HepG2 (cell line): ENCODE results near the gene AK2. TPM values are rescaled to one million over a fixed set of nuclear protein-coding genes. Genes with fewer than 3 reads are reported as not detected.

Experiments
- CHD4 ChIP-seq: fragments of 200-600 bp; sonication (generic); IDR thresholded peaks from 2 replicates; pipeline ENCODE4 v1.7.0; 2017; ENCODE audit warnings: mild to moderate bottlenecking, low read length, borderline replicate concordance
- HES4 ChIP-seq: sonication (generic); formaldehyde crosslinking; IDR thresholded peaks from 2 replicates; pipeline ENCODE4 v1.9.0; 2021; ENCODE audit warnings: mild to moderate bottlenecking, missing genetic modification reagents, borderline replicate concordance
- IRF2 ChIP-seq: IDR thresholded peaks from 2 replicates; pipeline ENCODE4 v1.6.1; 2018; ENCODE audit warnings: missing genetic modification reagents, missing compliant biosample characterization
- MEIS1 ChIP-seq: sonication (generic); formaldehyde crosslinking; IDR thresholded peaks from 2 replicates; pipeline ENCODE4 v1.9.0; 2021; ENCODE audit warnings: mild to moderate bottlenecking, missing genetic modification reagents, moderate library complexity, borderline replicate concordance
- MIXL1 ChIP-seq: IDR thresholded peaks from 2 replicates; pipeline ENCODE4 v1.6.1; 2016
- MXI1 ChIP-seq: IDR thresholded peaks from 3 replicates; pipeline ENCODE4 v1.6.1; 2012; ENCODE audit warnings: low read depth, low read length, inconsistent platforms, borderline replicate concordance
- PHF21A ChIP-seq: sonication (generic); formaldehyde crosslinking; IDR thresholded peaks from 2 replicates; pipeline ENCODE4 v1.5.0; 2020; ENCODE audit warnings: mild to moderate bottlenecking, missing genetic modification reagents
- POLR2A ChIP-seq, 2 experiments: IDR thresholded peaks; 2 replicates each; pipeline ENCODE4 v1.6.1; 2011; ENCODE audit warnings: low read depth in 2 of 2, low read length in 2 of 2, mild to moderate bottlenecking in 1 of 2, moderate library complexity in 1 of 2; ENCODE audit not compliant: insufficient read depth in 1 of 2
- RFX5 ChIP-seq: IDR thresholded peaks from 2 replicates; pipeline ENCODE4 v1.6.1; 2011; ENCODE audit warnings: low read depth, low read length, improper control_type of control experiment
- SIN3A ChIP-seq: IDR thresholded peaks from 2 replicates; pipeline ENCODE4 v1.6.1; 2011; ENCODE audit warnings: low read depth, mild to moderate bottlenecking, control low read depth, low read length, borderline replicate concordance
- SMARCC2 ChIP-seq: fragments of 450-650 bp; IDR thresholded peaks from 2 replicates; pipeline ENCODE4 v1.6.1; 2017; ENCODE audit warnings: antibody characterized with exemption, mild to moderate bottlenecking
- TRIM24 ChIP-seq: sonication (generic); formaldehyde crosslinking; IDR thresholded peaks from 2 replicates; pipeline ENCODE4 v1.8.0; 2022; ENCODE audit warnings: mild to moderate bottlenecking, missing genetic modification reagents
- ZFP62 ChIP-seq: sonication (generic); formaldehyde crosslinking; IDR thresholded peaks from 2 replicates; pipeline ENCODE4 v1.4.0; 2020; ENCODE audit warnings: missing genetic modification reagents
- ZNF17 ChIP-seq: sonication (generic); formaldehyde crosslinking; IDR thresholded peaks from 2 replicates; pipeline ENCODE4 v1.5.0; 2020; ENCODE audit warnings: mild to moderate bottlenecking, missing genetic modification reagents
- ZNF205 ChIP-seq: IDR thresholded peaks from 2 replicates; pipeline ENCODE4 v1.6.1; 2018; ENCODE audit warnings: missing biosample characterization, missing genetic modification reagents
- ZNF569 ChIP-seq: sonication (generic); formaldehyde crosslinking; IDR thresholded peaks from 2 replicates; pipeline ENCODE4 v1.5.0; 2020; ENCODE audit warnings: mild to moderate bottlenecking, missing genetic modification reagents, moderate library complexity, borderline replicate concordance
- ZNF672 ChIP-seq: sonication (generic); formaldehyde crosslinking; IDR thresholded peaks from 2 replicates; pipeline ENCODE4 v1.8.1; 2022; ENCODE audit warnings: missing genetic modification reagents
- ZNF703 ChIP-seq: sonication (generic); formaldehyde crosslinking; IDR thresholded peaks from 2 replicates; pipeline ENCODE4 v1.5.1; 2020; ENCODE audit warnings: missing genetic modification reagents, mild to moderate bottlenecking, moderate library complexity, borderline replicate concordance
- polyA plus RNA-seq, 8 experiments: library from polyadenylated mRNA; depleted of rRNA in 3 of 8; stranded (reverse) in 7 of 8; unstranded in 1 of 8; fragments of >200 nt; fragmentation: Illumina TruSeq in 4 of 8; extraction: Trizol in 4 of 8; gene quantifications; 2 replicates each; pipeline versions ENCODE4 v1.2.1 to v1.2.3, GENCODE V29; 2011 to 2016; ENCODE audit warnings: low read depth in 4 of 8, missing spikeins in 1 of 8, mixed read lengths in 1 of 8; ENCODE audit not compliant: insufficient read depth in 1 of 8
- total RNA-seq, 5 experiments: library from RNA; depleted of rRNA; stranded (reverse); fragments of >200 nt; fragmentation: Illumina TruSeq; extraction: Trizol; gene quantifications; 2 replicates each; pipeline ENCODE4 v1.2.3, GENCODE V29; 2016; ENCODE audit warnings: low read depth in 1 of 5
- TF ChIP-seq, protein P1 (sequence below): sonication (generic); formaldehyde crosslinking; IDR thresholded peaks from 2 replicates; pipeline ENCODE4 v1.4.0; 2020; ENCODE audit warnings: mild to moderate bottlenecking, missing genetic modification reagents, borderline replicate concordance
- TF ChIP-seq, protein P2 (sequence below): sonication (generic); formaldehyde crosslinking; IDR thresholded peaks from 2 replicates; pipeline ENCODE4 v1.4.0; 2020; ENCODE audit warnings: low read depth, mild to moderate bottlenecking, missing genetic modification reagents
- TF ChIP-seq, protein P3 (sequence below): sonication (generic); formaldehyde crosslinking; IDR thresholded peaks from 2 replicates; pipeline ENCODE4 v1.5.0; 2020; ENCODE audit warnings: missing genetic modification reagents

The AK2 gene
- total and polyA plus RNA-seq, 2 of the 13 experiments (the other 11 are each of a cell fraction or from before 2014, with no cell fraction given) = 170 to 188 TPM

DNA sequence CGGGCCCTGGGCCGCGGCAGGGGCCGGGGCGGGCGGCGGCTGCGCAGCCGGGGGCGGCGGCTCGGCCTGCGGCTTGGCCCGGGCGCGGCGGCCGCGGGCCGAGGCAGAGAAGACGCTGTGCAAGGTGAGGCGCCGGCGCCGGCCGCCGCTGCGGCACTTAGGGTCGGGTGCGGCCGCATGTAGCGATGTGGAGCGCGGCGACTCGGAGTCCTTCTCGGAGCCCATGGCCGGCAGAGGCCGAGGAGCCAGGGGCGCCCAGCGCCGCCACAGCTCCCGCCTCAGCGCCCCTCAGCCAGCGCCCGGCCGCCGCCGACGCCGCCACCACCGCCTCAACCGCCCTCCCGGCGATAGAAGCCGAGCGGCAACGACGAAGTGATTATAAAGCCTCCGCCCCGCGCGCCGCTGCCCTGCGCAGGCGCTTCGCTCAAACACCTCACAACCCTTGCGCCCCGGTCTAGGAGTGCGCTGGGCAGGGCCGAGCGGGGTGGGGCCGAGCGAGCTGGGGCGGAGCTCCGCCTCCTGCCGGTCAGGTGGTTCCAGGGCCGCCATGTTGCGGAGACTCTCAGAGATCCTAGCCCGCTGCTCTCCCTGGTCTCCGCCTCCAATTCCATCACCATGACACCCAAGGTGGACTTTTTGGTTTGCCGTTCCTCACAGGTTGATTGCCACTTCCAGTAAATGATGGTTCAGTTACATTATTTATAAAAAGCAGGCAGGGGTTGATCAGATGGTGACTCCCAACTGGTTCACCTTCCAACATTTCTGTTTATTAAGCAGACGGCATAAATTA is 72.0 kb downstream of the AK2 start, which contains the start of gene RNF19B (continued):
- TF ChIP-seq, protein P1, sequence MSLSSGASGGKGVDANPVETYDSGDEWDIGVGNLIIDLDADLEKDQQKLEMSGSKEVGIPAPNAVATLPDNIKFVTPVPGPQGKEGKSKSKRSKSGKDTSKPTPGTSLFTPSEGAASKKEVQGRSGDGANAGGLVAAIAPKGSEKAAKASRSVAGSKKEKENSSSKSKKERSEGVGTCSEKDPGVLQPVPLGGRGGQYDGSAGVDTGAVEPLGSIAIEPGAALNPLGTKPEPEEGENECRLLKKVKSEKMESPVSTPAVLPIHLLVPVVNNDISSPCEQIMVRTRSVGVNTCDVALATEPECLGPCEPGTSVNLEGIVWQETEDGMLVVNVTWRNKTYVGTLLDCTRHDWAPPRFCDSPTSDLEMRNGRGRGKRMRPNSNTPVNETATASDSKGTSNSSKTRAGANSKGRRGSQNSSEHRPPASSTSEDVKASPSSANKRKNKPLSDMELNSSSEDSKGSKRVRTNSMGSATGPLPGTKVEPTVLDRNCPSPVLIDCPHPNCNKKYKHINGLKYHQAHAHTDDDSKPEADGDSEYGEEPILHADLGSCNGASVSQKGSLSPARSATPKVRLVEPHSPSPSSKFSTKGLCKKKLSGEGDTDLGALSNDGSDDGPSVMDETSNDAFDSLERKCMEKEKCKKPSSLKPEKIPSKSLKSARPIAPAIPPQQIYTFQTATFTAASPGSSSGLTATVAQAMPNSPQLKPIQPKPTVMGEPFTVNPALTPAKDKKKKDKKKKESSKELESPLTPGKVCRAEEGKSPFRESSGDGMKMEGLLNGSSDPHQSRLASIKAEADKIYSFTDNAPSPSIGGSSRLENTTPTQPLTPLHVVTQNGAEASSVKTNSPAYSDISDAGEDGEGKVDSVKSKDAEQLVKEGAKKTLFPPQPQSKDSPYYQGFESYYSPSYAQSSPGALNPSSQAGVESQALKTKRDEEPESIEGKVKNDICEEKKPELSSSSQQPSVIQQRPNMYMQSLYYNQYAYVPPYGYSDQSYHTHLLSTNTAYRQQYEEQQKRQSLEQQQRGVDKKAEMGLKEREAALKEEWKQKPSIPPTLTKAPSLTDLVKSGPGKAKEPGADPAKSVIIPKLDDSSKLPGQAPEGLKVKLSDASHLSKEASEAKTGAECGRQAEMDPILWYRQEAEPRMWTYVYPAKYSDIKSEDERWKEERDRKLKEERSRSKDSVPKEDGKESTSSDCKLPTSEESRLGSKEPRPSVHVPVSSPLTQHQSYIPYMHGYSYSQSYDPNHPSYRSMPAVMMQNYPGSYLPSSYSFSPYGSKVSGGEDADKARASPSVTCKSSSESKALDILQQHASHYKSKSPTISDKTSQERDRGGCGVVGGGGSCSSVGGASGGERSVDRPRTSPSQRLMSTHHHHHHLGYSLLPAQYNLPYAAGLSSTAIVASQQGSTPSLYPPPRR (CRISPR knock-in tag) = no peak
- TF ChIP-seq ZFP62 (CRISPR knock-in tag) (no peak), MXI1 (peak; percentile 76; the same call in 1 of the 3 replicates), MEIS1 (CRISPR knock-in tag) (no peak), SIN3A (peak; percentile 55; the same call in 1 of the 2 replicates), ZNF17 (CRISPR knock-in tag) (no peak), MIXL1 (peak; percentile 51; the same call in 1 of the 2 replicates), ZNF205 (CRISPR knock-in tag) (peak; percentile 71), HES4 (CRISPR knock-in tag) (0 out of 2 replicates have a peak, but pooled peaks have one; percentile 54), PHF21A (CRISPR knock-in tag) (no peak), TRIM24 (CRISPR knock-in tag) (no peak), ZNF703 (no peak), CHD4 (no peak), ZNF672 (CRISPR knock-in tag) (no peak), ZNF569 (0 out of 2 replicates have a peak, but pooled peaks have one; percentile 47), POLR2A (IDR thresholded peaks at IDR 0.05; ENCODE audit: insufficient read depth in 1 of 2, low read depth in 2 of 2, low read length in 2 of 2) (peak; percentile 95 to 98), IRF2 (CRISPR knock-in tag) (peak; percentile 71; the same call in 1 of the 2 replicates), SMARCC2 (no peak), RFX5 (no peak)
- TF ChIP-seq, protein P2, sequence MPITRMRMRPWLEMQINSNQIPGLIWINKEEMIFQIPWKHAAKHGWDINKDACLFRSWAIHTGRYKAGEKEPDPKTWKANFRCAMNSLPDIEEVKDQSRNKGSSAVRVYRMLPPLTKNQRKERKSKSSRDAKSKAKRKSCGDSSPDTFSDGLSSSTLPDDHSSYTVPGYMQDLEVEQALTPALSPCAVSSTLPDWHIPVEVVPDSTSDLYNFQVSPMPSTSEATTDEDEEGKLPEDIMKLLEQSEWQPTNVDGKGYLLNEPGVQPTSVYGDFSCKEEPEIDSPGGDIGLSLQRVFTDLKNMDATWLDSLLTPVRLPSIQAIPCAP (CRISPR knock-in tag) = no peak
- TF ChIP-seq, protein P3, sequence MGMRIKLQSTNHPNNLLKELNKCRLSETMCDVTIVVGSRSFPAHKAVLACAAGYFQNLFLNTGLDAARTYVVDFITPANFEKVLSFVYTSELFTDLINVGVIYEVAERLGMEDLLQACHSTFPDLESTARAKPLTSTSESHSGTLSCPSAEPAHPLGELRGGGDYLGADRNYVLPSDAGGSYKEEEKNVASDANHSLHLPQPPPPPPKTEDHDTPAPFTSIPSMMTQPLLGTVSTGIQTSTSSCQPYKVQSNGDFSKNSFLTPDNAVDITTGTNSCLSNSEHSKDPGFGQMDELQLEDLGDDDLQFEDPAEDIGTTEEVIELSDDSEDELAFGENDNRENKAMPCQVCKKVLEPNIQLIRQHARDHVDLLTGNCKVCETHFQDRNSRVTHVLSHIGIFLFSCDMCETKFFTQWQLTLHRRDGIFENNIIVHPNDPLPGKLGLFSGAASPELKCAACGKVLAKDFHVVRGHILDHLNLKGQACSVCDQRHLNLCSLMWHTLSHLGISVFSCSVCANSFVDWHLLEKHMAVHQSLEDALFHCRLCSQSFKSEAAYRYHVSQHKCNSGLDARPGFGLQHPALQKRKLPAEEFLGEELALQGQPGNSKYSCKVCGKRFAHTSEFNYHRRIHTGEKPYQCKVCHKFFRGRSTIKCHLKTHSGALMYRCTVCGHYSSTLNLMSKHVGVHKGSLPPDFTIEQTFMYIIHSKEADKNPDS (CRISPR knock-in tag) = no peak
